Endothelial cell of umbilical vein (primary cell): ENCODE measurements around the gene SEMA4C.

Experiments used
- FOS ChIP-seq: IDR thresholded peaks from 2 replicates; pipeline ENCODE4 v1.6.1; 2011; ENCODE audit warnings: mild to moderate bottlenecking, low read length, moderate library complexity, borderline replicate concordance; ENCODE audit not compliant: insufficient read depth
- GATA2 ChIP-seq: IDR thresholded peaks from 2 replicates; pipeline ENCODE4 v1.7.0; 2011; ENCODE audit warnings: low read depth, mild to moderate bottlenecking, moderate library complexity, mixed read lengths, low read length; ENCODE audit not compliant: insufficient read length, insufficient read depth
- MYC ChIP-seq: IDR thresholded peaks from one replicate; pipeline ENCODE4 v1.6.1; 2011; ENCODE audit warnings: mild to moderate bottlenecking, low read depth, low read length
- POLR2A ChIP-seq: IDR thresholded peaks from 2 replicates; pipeline ENCODE4 v1.6.1; 2012; ENCODE audit warnings: low read depth, mild to moderate bottlenecking, control low read depth, low read length
- POLR2AphosphoS5 ChIP-seq: IDR thresholded peaks from 2 replicates; pipeline ENCODE4 v1.6.1; 2012; ENCODE audit warnings: low read depth, mild to moderate bottlenecking, control low read depth, low read length, moderate library complexity; ENCODE audit not compliant: insufficient read depth
- TF ChIP-seq, protein P1 (sequence below), 2 donors: IDR thresholded peaks; 1 replicate in 1 of 2; 2 replicates in 1 of 2; pipeline ENCODE4 v1.5.1; 2011; ENCODE audit warnings: low read length in 2 of 2, mild to moderate bottlenecking in 2 of 2, moderate library complexity in 2 of 2, control low read depth in 1 of 2, inconsistent platforms in 1 of 2, low read depth in 1 of 2; ENCODE audit not compliant: insufficient read depth in 1 of 2; ENCODE audit errors: extremely low read depth in 1 of 2

DNA sequence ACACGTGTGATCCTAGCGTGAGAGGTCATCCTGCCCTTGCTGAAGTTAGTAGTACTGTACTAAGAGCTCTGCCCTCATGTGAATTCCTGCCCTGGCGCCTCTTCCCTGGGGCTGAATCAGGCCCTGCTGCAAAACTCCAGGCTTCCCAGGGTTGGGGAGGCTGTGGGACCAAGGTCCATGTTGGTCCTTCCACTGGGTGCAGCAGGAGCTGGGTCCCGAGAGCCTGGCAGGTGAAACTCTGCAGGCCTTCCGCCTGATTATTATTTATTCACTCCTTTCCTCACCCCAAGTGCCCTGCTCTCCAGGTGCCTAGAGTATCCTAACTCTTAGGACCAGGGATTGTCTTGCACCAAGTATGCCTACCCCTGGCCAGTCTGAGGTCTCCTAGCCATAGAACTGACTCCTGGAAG lies 59.1 kb downstream of the SEMA4C start:
- TF ChIP-seq, protein P1, sequence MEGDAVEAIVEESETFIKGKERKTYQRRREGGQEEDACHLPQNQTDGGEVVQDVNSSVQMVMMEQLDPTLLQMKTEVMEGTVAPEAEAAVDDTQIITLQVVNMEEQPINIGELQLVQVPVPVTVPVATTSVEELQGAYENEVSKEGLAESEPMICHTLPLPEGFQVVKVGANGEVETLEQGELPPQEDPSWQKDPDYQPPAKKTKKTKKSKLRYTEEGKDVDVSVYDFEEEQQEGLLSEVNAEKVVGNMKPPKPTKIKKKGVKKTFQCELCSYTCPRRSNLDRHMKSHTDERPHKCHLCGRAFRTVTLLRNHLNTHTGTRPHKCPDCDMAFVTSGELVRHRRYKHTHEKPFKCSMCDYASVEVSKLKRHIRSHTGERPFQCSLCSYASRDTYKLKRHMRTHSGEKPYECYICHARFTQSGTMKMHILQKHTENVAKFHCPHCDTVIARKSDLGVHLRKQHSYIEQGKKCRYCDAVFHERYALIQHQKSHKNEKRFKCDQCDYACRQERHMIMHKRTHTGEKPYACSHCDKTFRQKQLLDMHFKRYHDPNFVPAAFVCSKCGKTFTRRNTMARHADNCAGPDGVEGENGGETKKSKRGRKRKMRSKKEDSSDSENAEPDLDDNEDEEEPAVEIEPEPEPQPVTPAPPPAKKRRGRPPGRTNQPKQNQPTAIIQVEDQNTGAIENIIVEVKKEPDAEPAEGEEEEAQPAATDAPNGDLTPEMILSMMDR (IDR thresholded peaks at IDR 0.05; ENCODE audit: extremely low read depth in 1 of 2, insufficient read depth in 1 of 2, low read depth in 1 of 2, low read length in 2 of 2), result no peak
- no peak for TF ChIP-seq MYC
- TF ChIP-seq POLR2AphosphoS5, result no peak
- TF ChIP-seq POLR2A, result no peak
- no peak for TF ChIP-seq GATA2
- TF ChIP-seq FOS, result no peak
